ENCODE data around the gene EML6.

- TF ChIP-seq CTCF (IDR thresholded peaks at IDR 0.05) (no peak), POLR2A (IDR thresholded peaks at IDR 0.05) (no peak)
Observed at GRCh38 chr2:54897420-54898310, 174.2 kb downstream of the EML6 start.

All from Peyer's patch (tissue), 4 donors.